Measurements from ENCODE around the gene SCN4B.

SCN4B gene

DNA sequence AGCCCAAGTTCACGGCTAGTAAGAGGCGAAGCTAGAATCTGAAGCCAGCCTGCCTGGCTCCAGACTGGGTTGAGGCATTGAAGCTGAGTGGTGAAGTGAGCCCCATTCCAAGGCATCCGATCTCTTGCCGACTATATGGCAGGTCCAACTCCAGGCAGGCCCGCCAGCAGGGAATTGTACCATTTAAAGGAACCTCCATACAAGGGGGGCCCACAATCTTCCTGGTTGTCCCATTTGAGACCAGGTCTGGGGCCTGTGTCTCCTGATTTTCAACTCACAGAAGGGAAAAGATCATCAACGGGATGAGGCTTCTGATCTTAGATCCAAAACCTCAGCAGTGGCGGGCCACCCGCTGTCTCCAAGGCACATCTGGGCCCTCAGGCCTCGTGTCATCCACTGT is 19.7 kb upstream of the SCN4B start:
- DNase-seq: no peak

DNA sequence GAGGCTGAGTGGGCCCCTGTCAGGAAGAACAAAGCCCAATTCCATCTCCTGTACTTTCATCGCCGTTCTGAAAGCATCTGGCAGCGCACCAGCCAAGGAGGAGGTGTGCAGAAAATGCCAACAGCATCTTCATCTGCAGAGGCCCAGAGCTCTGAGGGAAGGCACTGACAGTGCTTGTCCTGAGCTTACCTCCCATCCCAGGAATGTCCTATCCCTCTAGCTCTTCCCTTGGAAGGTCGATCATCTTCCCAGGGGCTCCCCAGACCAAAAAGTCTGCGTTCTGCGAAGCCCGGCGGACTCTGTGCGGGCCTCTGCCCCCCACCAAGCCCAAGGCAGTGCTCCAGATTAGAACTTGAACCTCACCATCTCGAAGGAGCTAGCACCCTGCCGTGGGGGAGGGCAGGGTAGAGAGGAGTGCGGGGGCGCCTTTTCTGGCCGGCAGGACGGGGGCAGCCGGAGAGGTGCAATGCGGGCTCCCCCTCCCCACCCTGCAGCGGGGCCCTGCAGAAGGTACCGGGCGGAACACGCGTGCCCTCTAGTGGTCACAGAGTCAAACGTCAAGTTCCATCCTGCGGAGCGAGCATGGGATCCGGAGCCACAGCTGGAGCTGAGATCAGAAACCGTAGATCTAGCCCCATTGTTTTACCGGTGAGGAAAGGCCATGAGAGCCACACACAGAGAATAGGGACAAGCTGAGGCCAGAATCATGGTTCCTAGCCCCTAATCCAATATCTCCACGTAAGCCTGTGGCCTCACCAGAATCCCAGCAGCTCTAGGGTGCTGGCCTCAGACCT is 18.8 kb upstream of the SCN4B start:
- DNase-seq: peak; percentile 74

DNA sequence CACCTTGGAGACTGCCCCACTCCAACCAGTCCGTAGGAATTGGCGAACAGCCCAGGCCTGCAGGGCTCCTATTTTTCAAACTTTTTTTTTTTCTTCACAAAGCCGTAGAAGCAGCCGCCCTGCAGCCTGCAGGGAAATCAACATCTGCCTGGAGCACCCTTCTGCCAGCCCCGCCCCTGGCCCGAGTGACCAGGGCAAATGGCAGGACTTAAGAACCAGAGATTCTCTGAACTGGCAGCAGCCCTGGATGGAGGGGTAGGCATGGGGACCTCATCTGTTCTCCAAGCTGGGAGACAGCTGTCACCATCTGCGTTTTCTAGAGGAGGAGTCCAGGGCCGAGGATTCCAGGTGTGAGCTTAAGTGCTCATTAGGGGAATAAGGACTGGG is 18.3 kb upstream of the SCN4B start:
- no peak for DNase-seq

DNA sequence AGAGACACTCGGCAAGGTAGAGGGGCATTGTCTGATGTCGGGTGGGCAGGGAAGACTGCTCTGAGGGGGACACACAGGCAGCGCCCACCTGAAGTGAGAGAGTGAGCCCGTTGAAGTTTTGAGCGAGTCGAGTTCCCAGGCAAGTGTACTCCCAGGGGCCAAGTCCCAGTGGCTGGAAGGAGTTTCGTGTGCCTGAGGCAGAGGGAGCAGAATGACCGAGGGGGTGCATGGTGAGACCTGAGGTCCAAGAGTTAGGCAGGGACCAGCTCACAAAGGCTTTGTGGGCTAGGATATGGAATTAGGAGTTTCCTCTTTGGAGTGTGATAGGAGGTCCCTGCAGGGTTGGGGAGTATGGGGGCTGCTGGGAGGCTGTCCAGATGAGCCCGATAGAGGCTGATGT is 17.6 kb upstream of the SCN4B start:
- DNase-seq: no peak

DNA sequence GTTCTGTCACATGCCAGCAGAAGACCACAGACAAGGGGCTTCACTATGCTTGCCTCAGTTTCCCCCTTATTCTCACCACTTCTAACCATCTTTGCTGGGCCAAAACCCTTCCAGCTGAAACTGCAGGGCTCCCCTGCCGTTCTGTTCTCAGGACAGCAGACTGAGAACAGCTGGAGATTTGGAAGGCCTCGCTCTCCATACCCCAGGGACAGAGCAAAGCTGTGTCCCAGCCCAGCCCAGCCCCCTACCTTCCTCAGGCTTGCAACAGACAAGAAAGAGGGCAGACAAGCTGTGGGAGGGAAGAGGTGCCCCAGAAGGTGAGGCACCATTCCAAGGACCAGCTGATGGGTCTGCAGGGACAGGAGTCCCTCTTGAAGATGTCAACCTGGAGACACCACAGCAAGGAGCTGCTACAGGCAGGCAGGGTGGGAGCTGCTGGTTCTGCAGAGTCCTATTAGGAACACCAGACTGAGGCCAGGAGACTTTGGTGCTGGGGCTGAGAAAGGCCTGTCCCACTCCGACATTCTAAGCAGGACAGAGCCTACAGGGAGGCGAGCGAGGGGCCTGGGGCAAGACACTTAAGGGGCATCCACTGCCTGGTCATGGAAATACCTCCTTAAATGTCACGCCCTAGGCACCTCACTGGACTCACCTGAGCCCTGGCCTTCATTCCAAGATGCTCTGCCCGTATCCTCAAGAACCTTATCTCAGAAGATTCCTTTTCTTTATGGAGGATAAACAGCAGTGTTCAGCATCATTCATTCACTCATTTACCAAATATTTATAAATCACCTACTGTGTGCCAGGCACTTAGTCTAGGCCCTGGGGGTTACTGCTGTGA is 16.9 kb upstream of the SCN4B start:
- no peak for DNase-seq

DNA sequence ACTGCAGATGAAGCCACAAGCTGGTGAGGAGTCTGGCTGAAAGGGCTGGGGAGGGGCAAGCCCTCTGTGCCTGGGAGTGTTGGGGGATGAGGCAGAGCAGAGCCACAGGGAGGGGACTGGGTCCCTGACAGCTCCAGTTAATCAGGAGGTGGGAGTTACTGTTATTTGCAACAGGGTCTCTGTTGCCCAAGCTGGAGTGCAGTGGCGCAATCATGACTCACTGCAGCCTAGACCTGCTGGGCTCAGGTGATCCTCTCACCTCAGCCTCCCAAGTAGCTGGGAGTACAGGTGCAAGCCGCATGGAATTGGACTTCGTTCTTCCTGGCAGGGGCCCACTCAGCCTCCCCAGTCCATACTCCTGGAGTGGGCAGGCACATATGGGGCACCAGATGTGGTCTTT is 16.1 kb upstream of the SCN4B start:
- DNase-seq: no peak

DNA sequence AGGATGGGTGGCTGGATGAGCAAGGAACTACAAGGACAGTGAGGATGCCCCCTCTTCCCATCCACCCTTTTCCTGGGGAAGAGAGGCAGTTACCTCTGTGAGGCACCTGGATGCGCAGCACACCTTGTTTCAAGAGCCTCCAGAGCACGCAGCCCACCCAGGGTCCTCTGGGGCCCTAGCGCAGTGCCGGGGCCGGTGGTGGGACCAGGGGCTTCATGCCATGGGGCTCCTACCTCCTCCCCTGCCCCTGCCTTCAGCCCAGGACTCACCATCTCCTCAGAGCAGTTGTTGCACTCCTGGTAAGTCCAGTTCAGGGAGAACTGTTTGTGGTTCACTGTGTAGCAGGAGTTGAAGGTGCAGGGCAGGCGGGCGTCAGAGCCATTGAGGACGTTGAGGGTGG is 15.7 kb upstream of the SCN4B start:
- DNase-seq: no peak

DNA sequence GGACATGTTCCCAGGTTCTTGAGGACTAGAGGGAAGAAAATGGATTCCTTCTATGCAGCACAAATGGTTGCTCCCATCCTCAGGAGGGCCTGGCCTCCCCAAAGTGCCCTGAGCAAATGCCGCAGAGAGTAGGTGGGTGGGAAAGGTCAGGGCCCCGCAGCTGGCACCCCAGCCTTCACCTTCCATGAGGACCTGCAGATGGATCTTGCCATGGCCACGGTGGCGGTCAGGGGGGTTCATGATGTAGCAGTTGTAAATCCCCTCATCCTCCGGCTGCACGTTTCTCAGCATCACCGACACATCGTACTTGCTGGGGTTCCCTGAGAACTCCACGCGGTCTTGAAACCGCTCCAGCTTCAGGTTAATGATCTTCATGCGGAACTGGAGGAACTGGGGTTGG is 15.3 kb upstream of the SCN4B start:
- no peak for DNase-seq

DNA sequence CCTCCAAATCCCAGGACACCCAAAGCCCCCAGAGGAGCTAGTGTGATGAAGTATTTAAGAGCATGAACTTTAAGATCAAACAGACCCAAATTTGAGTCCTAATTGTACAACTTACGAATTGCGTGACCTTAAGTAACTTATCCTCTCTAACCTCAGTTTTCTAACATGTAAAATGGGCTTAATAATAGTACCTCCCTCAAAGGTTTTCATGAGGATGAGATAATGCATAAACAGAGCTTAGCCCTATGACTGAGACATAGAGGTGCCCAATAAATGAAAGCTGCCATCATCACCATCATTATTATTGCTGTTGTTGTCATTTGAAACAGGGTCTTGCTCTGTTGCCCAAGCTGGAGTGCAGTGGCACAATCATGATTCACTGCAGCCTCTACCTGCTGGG is 14.6 kb upstream of the SCN4B start:
- DNase-seq: no peak

DNA sequence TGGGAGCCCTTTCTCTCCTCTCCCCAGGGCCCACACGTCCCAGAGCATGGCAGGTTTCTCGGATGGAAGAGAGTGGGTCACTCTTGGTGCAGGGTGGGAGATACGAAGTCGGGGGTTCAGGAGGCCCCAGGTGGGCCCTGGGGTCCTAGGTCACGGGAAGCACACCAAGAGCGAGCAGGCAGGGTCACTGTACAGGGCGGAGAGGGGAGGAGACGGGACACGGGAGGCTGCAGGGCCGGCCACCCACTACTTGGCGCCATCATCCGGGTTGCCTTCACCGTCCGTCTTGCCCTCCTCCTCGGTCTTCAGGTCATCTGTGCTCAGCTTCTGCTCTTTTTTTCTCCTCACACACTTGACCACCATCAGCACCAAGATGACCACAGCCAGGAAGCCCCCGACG is 14.0 kb upstream of the SCN4B start:
- DNase-seq: no peak

DNA sequence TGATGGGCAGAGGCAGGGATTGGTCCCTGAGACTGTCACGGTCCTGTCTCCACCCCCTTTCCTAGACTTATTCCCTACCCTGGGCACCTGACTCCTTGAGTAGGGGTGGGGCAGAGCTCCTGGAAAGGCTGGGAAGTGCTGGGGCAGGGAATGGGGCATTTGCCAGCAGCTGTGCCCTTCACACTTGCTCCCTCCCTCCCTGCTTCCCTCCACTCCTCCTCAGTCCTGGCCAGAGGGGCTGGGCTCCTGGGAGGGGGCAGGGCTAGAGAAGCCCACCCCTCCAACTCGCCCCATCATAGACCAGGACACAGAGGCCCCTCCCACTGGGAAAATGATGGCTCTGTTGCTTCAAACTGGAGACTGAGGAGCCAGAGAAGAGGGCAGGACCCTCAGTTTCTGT is 12.3 kb upstream of the SCN4B start:
- DNase-seq: no peak

DNA sequence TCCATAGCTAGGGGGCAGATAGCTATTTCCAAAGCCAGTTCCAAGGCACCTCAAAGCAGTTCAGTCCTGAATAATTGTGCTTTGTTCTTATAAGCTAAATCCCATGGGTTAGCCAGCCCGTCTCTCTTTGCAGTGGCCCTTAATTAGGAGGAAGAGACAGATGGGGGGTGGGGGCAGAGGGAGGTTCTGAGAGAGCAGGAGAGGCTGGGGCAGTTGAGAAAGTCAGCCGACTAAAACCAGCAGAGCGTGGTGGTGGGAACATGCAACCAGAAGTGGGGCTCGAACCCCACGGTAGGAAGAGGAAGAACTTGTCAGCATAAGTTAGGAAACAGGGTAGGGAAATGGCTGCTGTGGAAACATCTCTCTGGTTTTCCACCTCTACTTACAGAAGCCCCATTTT is 10.9 kb upstream of the SCN4B start:
- DNase-seq: no peak

DNA sequence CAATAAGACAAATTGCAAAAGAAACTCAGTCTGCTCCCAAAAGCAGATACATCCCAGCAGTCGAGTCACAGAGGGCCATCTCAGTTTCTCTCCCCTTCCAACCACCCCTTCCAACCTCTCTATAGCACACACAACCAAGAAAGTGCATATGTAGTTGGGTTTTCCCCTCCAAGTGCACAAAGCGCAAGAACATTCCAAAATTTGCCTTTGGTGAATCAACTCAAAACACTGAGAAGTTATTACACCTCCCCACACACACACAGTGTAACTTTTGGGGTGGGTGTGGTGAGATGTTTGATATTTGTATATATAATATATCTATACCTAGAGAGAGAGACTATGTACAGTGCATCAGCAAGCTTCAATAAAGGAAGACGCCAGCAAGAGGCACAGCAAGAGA is 10.2 kb upstream of the SCN4B start:
- no peak for DNase-seq

DNA sequence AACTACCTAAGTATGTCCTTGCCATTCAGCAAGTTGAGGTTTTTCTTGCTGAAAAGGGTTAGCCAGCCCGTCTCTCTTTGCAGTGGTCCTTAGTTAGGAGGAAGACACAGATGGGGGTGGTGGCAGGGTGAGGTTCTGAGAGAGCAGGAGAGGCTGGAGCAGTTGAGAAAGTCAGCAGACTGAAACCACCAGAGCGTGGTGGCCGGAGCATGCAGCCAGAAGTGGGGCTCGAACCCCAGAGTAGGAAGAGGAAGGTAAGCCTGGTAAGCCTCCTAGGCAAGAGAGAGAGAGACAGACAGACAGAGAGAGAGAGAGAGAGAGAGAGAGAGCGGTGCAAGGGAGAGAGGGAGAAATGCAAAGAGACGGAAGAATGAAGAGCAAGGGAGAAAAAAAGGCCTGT is 9.2 kb upstream of the SCN4B start:
- no peak for DNase-seq

DNA sequence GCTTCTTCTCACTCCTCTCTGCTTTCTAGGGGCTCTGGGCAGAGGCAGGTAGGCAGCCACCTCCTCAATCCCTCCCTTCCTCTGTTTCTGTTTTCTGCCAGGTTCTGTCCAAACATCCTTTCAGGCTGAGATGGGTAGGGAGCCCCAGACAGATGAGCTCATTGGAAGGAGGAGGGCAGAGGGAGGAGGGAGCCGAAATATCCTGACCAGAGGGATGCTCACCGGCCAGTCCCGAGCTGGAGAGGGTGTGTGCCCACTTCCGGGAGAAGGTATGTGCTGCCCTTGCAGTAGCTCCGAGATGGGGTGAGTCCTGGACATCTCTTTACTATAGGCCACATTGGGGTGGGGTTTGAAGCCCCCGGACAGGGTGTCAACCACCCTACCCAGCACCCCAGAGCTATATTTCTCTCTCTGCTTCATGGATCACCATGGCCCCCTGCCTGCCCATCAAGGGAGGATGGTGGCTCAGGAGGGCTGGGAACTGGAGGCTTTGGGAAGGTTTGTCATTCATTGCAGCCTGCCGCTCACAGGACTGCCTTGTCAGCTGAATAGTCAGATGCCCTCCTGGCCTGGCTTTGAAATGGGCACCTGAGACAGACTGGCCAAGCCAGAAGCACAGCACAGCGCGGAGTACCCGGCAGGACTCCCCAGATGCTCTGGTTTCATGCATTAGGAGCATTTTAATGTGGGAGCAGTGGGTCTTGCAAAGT is 4.7 kb upstream of the SCN4B start:
- no peak for DNase-seq

DNA sequence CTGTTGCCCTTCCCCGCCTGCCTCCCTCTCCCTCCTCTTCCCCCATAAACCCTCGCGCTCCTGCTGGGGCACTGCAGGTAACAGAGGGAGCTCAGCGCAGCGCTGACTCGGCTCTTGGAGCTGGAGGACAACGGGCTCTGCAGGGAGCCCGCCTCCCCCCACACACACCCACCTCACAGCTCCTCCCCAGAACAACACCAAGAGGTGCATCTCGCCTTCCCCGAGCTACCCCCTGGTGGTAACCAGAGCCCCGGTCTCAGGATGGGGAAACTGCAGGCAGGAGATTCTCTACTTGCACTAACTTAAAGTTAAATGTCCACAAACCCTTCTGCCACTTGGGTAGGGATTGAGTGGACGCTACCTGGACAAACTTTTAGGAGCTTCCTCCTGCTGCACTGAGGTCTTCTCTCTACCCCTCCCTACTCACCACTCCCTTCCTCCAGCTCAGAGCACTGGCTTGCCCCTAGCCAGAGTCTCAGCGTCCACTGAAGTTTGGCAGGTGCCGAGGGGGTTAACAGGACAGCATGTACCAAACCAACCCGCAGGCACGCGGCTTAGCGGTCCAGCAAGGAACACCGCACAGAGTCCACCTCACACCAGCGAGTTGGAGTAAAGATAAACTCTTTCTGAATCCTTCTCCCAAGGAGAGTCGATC is 4.0 kb upstream of the SCN4B start:
- peak; percentile 13 for DNase-seq

DNA sequence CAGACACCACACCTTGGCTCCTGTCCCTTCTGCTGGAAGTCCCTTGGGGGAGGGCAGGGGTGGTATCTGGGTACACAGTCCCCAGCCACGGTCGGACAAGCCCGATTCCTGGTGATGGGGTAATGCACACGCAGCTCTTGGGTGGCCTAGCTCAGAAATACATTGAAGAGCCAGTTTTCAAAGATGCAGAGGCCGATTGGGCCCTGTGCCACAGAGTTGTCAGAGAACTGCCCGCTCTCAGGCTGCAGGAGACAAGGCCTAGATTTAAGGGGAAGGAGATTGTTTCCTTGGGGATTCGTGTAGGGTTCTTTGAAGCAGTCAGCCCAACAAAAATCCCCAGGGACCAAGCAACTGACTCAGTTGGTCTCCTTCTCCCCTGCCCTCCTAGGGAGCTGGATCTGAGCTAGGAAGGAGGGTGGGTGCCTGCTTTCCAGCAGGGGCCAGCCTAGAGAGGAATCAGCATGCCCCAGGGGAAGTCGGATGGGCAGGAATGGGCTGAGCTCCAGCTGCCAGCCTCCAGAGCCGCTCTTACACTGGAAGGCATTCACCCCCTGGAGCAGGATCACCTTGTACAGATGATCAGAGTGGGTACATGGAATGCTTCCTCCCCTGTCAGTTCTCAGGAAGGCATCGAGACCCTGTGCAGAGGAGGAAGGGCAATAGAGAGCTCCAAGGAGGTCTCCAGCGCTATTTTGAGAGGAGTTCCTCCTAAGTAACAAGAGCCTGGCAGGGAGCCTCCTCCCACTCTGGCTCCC is 3.3 kb upstream of the SCN4B start:
- no peak for DNase-seq

DNA sequence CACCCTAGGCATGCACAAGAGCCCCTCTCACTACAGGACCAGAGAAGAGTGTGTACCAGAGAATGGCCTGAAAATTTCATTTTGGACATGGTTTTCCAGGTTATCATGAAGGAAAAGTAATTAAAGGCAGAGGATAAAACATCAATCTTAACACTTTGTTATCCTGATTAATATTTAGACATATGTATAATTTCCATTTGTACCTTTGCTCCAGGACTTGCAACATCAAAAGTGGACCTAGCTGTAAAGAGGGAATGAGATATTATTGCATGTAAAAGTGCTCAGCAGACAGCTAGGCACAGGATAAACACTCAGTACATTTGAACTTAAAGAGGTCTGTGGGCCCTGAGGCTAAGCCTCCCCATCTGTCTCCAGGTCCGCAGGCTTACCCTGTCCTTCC is 2.0 kb upstream of the SCN4B start:
- DNase-seq: no peak

DNA sequence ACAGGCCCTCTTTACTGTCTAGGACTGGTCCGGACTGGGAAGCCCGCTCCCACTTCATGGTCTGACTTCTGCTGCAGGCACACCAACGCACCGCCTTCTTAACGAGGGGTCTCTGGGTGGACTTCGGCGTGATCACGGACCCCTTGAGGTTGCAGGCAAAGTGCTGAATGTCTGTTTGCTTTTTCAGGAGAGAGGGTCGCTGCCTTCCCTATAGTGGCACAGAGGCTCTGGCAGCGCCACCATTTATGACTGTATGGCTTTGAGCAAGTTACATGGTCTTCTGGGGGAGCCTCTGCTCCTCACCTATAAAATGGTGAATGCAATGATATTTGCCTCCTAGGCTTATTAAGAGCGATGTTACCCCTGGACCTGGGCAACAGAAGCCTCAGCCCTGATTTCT is 1.4 kb upstream of the SCN4B start:
- DNase-seq: no peak

DNA sequence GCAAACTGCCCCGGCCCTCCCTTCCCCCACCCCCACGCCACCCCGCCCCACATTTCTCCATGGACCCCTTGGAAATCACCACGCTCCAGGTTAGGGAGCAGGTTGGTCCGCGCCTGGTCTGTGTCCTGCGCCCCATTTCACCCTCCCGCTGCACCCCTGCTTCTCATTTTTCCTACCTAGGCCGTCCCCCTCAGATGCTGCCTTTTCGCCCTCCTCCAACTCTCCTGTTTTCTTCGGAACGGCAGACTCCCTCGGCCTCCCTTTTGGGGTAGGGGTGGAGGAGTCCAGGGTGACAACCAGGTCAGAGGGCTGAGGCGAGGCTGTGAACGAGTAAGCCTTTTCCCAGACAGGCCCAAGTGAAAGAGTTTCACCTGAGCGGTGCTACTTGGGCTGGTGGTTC is 893 bp upstream of the SCN4B start:
- no peak for DNase-seq

DNA sequence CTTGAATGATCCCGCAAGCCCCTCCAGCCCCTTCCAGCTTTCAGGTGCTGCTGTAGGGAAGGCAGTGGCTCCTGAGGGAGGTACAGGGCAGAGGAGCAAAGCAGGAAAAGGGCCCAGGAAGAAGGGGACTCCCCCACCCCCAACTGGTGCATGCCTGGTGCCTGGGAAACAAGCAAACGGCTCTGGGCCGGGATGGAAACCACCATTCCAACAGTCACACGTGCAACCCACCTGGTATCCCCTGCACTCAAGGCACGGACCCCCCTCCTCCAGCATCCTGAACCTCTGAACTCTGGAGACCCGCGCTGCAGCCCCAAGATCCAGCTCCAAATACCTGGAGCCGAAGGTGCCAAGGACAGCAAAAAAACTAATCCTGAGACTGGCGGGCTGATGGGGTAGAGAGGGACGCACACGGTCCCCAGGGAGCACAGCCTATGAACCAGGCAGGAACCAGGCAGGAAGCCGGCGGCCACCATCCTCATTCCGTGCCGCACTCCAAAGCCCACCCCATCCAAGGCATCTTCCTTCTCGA is 537 bp downstream of the SCN4B start:
- no peak for DNase-seq

DNA sequence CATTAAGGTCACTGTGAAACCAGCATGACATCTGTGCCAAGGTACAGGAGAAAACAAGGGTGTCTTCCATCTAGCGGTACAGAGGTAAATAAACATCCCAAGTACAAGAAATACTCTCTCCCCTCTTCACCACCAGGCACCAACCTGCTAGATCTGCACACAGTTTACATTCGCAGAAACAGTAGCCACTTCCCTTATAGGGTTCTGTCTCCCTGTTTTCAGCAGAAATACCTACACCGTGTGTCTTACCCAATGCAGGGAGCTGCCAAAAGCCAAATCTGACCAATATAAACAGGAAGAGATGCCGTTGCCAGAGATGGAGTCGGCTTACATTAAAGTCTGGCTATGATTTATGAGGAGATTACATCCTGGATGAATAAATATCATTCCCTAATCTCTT is 1.2 kb downstream of the SCN4B start:
- no peak for DNase-seq

All from CD4-positive, alpha-beta T cell treated with Interleukin-17A for 1 hour (primary cell).